GM19025 (cell line): ENCODE results near the gene C7.
"Not testable (repeated sequence)": the region's sequence is repeated elsewhere in the genome, so short reads cannot be mapped to it uniquely, and the experiment has no call there.

ENCODE experiments used
- ATAC-seq: cut with Tn5 transposase; IDR thresholded peaks from one replicate; pipeline ENCODE4 v1.9.1; 2021; ENCODE audit warnings: mild to moderate bottlenecking, low read depth, moderate library complexity; ENCODE audit not compliant: unreplicated experiment

C7 gene

DNA sequence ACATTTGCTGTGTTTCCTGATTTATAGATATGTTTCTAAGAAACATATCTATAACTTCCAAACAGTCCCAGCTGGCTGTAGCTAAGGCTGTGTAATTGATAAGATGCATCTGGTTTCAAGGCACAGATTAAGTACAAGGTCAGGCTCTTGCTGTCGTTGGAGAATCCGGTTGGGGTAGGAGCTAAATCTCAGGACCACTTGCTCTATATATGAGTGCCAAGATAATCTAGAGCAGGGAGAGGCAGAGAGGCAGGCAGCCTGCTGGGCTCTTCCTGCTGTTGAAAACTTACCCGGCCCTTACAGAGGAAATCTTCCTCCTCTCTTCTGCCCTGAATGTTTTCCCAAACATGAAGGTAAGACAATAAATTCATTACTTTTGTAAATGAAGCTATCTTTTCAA lies at the start of gene C7:
TSS of gene C7 (plus strand) at position 234 of the 400 bp plus-strand sequence. CDS start at position 348, 114 bp downstream.
- ATAC-seq = no peak

GRCh38 chr5:40860711-40861110 lies 48.6 kb upstream of the C7 start:
- no peak for ATAC-seq

GRCh38 chr5:40865004-40865403 lies 44.3 kb upstream of the C7 start:
- not testable (repeated sequence) for ATAC-seq

- ATAC-seq = no peak
These were observed 42.5 kb upstream of the C7 start for GRCh38 chr5:40866844-40867243.

DNA sequence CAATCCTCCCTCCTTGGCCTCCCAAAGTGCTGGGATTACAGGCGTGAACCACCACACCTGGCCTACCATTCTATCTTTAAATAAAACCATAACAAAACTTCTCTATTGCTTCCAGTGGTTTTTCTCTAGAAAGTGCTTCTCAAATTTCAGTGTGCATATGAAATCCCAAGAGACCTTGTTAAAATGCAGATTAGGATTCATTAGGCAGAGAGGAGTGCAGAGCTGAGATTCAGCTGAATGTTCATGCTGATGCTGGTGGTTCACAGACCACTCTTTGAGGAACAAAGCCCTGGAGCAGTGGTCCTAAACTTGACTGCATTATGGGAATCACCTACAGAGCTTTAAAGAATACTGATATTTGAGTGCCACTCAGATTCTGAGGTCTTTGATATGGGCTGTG lies 39.9 kb upstream of the C7 start:
- no peak for ATAC-seq

GRCh38 chr5:40871177-40871576 lies 38.1 kb upstream of the C7 start:
- no peak for ATAC-seq

- ATAC-seq = not testable (repeated sequence)
These were observed 37.0 kb upstream of the C7 start for GRCh38 chr5:40872253-40872652.

GRCh38 chr5:40873286-40873880 lies 35.9 kb upstream of the C7 start:
- ATAC-seq = no peak

- no peak for ATAC-seq
These were observed 33.3 kb upstream of the C7 start for GRCh38 chr5:40875958-40876357.

- no peak for ATAC-seq
These were observed 31.8 kb upstream of the C7 start for GRCh38 chr5:40877371-40877988.

DNA sequence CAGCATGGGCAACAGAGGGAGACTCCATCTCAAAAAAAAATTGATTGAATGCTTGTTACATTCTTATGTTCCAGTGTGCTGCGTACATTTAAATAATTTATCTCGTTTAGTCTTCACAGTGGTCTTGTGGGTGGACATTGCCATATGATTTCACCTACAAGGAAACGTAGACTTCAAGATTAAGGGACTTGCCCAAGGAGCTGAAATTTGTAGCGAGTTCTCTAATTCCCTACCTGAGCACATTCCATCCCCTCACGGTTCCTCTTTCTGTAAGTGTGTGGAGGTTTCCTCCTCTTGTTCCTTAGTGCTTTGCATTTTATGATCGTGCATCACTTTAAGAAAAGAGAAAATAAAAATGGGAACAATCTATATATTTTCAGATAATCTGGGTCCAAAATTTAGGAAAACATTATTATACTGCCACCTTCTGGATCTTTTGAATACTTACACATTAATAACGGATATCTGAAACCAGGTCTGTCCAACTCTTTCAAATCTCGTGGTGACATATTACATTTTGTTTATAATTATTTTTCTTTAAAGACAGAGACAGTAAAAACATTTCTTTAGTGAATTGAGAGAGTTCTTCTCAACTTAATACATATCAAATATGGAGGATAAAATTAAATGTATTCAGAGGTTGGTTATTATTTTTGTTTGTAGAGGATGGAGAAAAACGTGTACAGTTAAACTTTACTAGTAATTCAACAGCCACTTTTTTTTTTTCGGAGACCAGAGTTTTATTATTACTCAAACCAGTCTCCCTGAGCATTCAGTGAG lies 29.9 kb upstream of the C7 start:
- no peak for ATAC-seq

DNA sequence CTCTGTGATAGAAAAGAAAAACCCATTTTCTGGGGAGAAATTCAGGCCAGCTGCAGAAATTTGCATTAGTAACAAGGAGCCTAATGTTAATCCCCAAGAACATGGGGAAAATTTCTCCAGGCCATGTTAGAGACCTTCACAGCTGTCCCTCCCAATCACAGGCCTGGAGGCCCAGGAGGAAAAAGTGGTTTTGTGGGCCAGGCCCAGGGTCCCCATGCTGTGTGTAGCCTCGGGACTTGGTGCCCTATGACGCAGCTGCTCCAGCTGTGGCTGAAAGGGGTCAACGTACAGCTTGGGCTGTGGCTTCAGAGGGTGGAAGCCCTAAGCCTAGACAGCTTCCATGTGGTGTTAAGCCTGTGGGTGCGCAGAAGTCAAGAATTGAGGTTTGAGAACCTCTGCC lies 27.0 kb upstream of the C7 start:
- no peak for ATAC-seq

DNA sequence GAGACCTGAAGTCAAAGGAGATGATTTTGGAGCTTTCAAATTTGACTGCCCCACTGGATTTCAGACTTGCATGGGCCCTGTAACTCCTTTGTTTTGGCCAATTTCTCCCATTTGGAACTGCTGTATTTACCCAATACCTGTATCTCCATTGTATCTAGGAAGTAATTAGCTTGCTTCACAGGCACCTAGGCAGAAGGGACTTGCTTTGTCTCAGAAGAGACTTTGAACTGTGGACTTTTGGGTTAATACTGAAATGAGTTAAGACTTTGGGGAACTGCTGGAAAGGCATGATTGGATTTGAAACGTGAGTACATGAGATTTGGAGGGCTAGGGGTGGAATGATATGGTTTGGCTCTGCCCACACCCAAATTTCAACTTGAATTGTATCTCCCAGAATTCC lies 26.2 kb upstream of the C7 start:
- not testable (repeated sequence) for ATAC-seq

GRCh38 chr5:40895440-40896425 lies 13.6 kb upstream of the C7 start:
- ATAC-seq = not testable (repeated sequence)

- ATAC-seq = peak; percentile 69
These were observed 4.9 kb upstream of the C7 start for GRCh38 chr5:40904205-40904993.

DNA sequence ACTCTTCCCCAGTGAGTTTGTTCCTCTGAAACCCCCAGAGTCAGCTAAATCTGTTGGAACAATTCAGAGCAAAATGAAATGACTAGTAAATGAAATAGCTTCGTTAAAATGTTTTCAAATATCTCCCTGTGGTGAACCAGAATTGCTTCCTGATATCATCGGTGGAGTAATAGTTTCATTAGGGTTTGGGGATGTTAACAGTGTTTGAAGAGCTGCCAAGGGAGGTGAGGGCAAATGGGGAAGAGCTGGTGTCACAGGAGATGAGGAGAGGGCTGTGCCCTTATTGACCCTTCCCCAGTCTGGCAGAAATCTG lies 4.3 kb upstream of the C7 start:
- ATAC-seq = no peak

DNA sequence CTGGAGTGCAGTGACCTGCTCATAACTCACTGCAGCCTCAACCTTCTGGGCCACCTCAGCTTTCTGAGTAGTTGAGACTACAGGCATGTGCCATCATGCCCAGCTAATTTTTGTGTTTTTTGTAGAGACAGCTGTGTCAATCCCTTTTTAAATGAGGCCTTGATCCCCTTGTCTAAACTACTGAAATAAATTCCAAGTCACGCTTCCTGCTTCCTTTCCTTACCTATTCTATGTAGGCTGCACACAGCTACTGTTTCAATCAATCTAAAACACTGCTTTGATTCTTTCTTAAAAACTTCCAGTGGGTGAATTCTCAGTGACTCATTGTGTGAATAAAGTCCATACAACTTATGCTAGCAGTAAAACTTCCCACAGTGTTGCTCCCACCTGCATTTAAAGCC lies 2.9 kb upstream of the C7 start:
- ATAC-seq = no peak

DNA sequence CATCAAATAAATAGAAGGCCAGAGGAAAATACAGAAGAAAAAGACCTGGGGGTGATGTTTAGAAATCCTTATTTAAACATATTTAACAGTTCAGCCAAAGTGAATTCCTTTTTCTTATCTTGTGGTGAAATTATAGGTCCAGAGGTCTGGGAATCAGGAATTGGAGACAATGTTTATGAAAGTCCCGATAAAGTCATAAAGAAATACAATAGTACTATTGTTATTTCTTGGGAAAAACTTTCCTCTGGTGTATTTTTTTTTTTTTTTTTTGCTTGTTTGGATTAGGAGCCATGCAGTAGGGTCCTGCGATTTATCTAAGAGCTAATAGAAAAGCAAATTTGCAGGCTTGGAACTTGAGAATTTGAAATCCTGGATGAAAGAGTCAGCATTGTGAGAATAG lies 426 bp downstream of the C7 start:
- ATAC-seq = no peak

- ATAC-seq = no peak
These were observed 2.0 kb downstream of the C7 start for GRCh38 chr5:40911266-40911665.

DNA sequence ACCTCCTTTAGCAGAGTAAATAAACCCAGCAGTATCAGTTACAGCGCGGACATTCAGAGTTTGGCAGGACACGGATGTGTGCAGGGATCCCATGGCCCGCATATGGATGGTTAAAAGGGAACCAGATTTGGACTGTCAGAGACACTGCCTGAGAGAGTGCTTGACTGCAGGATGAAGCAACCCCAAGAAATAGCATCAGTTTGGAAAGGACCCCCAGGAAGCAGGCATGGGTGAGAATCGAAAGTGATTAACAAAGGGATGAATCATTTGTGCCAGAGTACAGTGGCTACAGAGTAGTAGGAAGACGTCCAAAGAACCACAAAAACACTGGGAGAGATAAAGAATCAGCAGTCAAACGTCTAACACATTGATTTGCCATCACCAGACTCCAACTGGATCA lies 5.5 kb downstream of the C7 start:
- ATAC-seq = no peak
